ENCODE data around the gene CDK3. TPM values are rescaled to one million over a fixed set of nuclear protein-coding genes. Genes with fewer than 3 reads are reported as not detected.

The CDK3 gene
- total and polyA plus RNA-seq, 12 donors = 0.52 to 11.3 (median 1.5) TPM

DNA sequence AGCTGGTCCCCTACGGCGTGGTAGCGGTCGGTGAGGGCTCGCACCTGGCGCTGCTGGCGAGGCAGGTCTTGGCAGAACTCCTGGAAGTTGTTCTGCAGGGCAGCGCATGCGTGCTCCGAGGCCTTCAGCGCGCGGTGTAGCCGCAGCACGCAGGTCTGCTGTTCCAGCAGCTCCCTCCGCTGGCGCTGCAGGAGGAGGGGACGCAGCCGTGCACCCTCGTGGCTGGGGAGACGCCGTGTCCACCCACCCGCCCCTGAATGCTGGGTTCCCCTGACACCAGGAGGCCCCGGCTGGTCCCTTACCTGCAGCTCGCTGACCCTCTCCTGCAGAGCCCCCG, 14.2 kb downstream of the CDK3 start:
- no peak for DNase-seq
- Histone ChIP-seq H3K36me3 (no peaks in the 10 kb centered on the region), H3K4me3 (no peak overlapping the region), H3K4me1 (peaks cover 0 to 6% (median 4%) of the 10 kb centered on the region in 9 donors), H3K9me3 (no peaks in the 10 kb centered on the region), H3K27me3 (peaks cover 0 to 14% (median 0%) of the 10 kb centered on the region in 7 donors), H3K27ac (no peak overlapping the region)
- TF ChIP-seq, protein P1, sequence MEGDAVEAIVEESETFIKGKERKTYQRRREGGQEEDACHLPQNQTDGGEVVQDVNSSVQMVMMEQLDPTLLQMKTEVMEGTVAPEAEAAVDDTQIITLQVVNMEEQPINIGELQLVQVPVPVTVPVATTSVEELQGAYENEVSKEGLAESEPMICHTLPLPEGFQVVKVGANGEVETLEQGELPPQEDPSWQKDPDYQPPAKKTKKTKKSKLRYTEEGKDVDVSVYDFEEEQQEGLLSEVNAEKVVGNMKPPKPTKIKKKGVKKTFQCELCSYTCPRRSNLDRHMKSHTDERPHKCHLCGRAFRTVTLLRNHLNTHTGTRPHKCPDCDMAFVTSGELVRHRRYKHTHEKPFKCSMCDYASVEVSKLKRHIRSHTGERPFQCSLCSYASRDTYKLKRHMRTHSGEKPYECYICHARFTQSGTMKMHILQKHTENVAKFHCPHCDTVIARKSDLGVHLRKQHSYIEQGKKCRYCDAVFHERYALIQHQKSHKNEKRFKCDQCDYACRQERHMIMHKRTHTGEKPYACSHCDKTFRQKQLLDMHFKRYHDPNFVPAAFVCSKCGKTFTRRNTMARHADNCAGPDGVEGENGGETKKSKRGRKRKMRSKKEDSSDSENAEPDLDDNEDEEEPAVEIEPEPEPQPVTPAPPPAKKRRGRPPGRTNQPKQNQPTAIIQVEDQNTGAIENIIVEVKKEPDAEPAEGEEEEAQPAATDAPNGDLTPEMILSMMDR (IDR thresholded peaks at IDR 0.05) = no peak
- ATAC-seq = peak in 1 of 8 donors; percentile 11
- intact Hi-C loops (cut with DNase I) = loop anchor here in 8 of 10 donors (5.0 to 10.0 kb wide), 4 partner anchors 170 to 282 kb away; no protein-coding TSS in a partner anchor
- 80 to 82% methylated on average over 26 of the region's 26 CpGs for WGBS, 2 donors

DNA sequence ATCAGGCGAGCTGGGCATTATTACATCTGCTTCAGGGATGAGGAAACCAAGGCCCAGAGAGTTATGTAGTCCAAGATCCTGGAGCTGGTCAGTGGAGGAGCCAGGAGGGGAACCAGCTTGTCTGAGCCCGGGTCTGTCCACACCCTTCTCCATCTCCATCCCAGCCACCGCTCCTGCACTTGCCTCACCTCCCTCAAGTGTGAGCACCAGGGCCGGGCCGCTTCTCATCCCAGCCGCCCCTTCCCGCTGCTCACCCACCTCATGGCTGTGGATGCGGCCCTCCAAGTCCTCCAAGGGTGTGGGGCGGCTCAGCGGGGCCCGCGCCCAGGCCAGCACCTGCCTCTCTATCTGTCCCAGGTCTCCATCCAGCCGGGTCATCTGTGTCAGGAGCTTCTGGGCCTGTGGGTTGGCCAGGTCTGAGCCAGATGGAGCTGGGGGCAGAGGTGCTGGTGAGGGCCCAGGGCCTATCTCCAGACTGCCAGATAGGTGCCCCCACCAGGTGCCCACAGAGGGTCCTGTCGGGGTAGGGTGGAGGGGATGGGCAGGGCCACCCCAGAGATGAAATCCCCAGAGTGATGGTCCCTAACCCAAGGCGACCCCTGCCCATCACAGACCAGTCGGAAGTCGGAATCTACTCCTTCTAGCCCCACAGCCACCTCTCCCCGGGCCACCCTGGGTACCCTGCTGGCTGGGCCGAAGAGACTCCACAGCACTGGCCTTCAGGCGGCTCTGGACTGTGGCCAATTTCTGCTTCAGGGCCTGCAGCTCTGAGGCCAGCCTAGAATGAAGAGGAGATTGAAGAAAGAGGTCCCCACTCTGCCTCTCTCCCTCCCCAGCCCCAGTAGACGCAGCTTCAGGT, 17.1 kb downstream of the CDK3 start:
- H3K27ac ChIP-seq = no peak overlapping the region
- no peak overlapping the region for H3K4me3 ChIP-seq
- peaks cover 0 to 6% (median 4%) of the 10 kb centered on the region in 9 donors for H3K4me1 ChIP-seq
- H3K27me3 ChIP-seq = peaks cover 0 to 20% (median 0%) of the 10 kb centered on the region in 7 donors
- intact Hi-C loops (cut with DNase I) = loop anchor here in 8 of 10 donors (10.0 kb wide), 3 partner anchors 167 to 277 kb away; no protein-coding TSS in a partner anchor
- H3K36me3 ChIP-seq = no peaks in the 10 kb centered on the region
- WGBS, 2 donors = 91 to 92% methylated on average over 21 of the region's 21 CpGs
- TF ChIP-seq, protein P1 (IDR thresholded peaks at IDR 0.05) = no peak
- no peak for ATAC-seq
- no peak for DNase-seq
- H3K9me3 ChIP-seq = no peaks in the 10 kb centered on the region

DNA sequence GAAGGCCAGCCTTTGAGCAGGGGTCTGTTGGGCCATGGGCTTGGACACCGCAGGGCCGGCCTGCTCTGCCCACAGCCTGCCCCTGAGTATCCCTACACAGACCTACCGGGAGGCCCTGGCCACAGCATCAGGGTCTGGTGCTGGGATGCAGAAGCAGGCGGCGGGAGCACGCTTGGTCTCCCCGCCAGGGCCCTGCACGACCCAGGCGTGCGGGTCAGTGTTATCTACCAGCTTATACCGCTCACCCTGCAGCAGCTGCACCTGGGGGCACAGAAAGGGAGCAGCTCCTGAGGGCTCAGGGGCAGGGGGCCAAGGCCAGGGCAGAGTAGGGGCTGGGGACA, 17.7 kb downstream of the CDK3 start:
- intact Hi-C loops (cut with DNase I) = loop anchor here in 8 of 10 donors (10.0 kb wide), 3 partner anchors 166 to 276 kb away; no protein-coding TSS in a partner anchor
- peaks cover 0 to 20% (median 0%) of the 10 kb centered on the region in 7 donors for H3K27me3 ChIP-seq
- ATAC-seq (no peak), DNase-seq (no peak)
- WGBS, 2 donors = 80 to 94% methylated on average over 11 of the region's 11 CpGs
- TF ChIP-seq, protein P1 (IDR thresholded peaks at IDR 0.05) = no peak
- no peaks in the 10 kb centered on the region for H3K36me3 ChIP-seq
- no peak overlapping the region for H3K4me3 ChIP-seq
- H3K4me1 ChIP-seq = peaks cover 0 to 6% (median 4%) of the 10 kb centered on the region in 9 donors
- no peak overlapping the region for H3K27ac ChIP-seq
- H3K9me3 ChIP-seq = no peaks in the 10 kb centered on the region

DNA sequence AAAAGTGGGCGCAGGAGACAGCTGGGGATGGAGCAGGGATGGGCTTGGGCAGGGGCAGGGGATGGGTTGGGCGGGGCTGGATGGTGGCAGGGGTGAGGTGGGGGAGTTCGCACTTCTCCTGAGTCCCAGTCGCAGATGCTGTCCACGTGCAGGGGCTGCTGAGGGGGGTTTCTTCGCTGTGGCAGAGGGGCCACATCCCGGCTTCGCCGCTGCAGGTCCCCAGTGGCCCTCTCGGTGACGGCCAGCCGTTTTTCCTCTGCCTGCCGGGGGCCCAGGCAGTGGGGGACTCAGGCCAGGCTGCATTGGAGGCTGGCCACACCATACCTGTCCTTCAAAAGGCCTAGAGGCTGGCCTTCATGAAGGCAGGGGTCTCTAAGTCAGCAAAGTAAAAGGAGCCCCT, 18.1 kb downstream of the CDK3 start:
- no peak overlapping the region for H3K4me3 ChIP-seq
- H3K27ac ChIP-seq = no peak overlapping the region
- H3K27me3 ChIP-seq = peaks cover 0 to 20% (median 0%) of the 10 kb centered on the region in 7 donors
- TF ChIP-seq, protein P1 (IDR thresholded peaks at IDR 0.05) = no peak
- WGBS, 2 donors = 81 to 87% methylated on average over 13 of the region's 13 CpGs
- no peak for DNase-seq
- no peaks in the 10 kb centered on the region for H3K9me3 ChIP-seq
- ATAC-seq = no peak
- H3K36me3 ChIP-seq = no peaks in the 10 kb centered on the region
- H3K4me1 ChIP-seq = peaks cover 0 to 6% (median 4%) of the 10 kb centered on the region in 9 donors
- intact Hi-C loops (cut with DNase I) = loop anchor here in 8 of 10 donors (10.0 kb wide), 3 partner anchors 166 to 276 kb away; no protein-coding TSS in a partner anchor

All from heart right ventricle (tissue), 16 donors.